ENCODE data around the gene ARL6IP4.
"Not testable (repeated sequence)": the region's sequence is repeated elsewhere in the genome, so short reads cannot be mapped to it uniquely, and the experiment has no call there.

ARL6IP4 gene

GRCh38 chr12:123013185-123014095 is 33.0 kb downstream of the ARL6IP4 start:
- DNase-seq = no peak

- not testable (repeated sequence) for DNase-seq
Measured at GRCh38 chr12:123014473-123014872, 34.0 kb downstream of the ARL6IP4 start.

- no peak for DNase-seq
Measured at GRCh38 chr12:123017753-123018152, 37.3 kb downstream of the ARL6IP4 start.

- no peak for DNase-seq
Measured at GRCh38 chr12:123019841-123020138, 39.3 kb downstream of the ARL6IP4 start.

GRCh38 chr12:123021688-123022604 is 41.5 kb downstream of the ARL6IP4 start:
- DNase-seq = no peak

GRCh38 chr12:123022846-123023245 is 42.4 kb downstream of the ARL6IP4 start:
- DNase-seq = no peak

- DNase-seq = no peak
Measured at GRCh38 chr12:123024819-123025391, 44.4 kb downstream of the ARL6IP4 start.

- no peak for DNase-seq
Measured at GRCh38 chr12:123026094-123026853, 45.8 kb downstream of the ARL6IP4 start.

GRCh38 chr12:123027726-123028445 is 47.4 kb downstream of the ARL6IP4 start:
- no peak for DNase-seq

GRCh38 chr12:123028475-123028874 is 48.0 kb downstream of the ARL6IP4 start:
- no peak for DNase-seq

GRCh38 chr12:123029550-123029949 is 49.1 kb downstream of the ARL6IP4 start:
- no peak for DNase-seq

- DNase-seq = no peak
Measured at GRCh38 chr12:123030686-123031085, 50.2 kb downstream of the ARL6IP4 start.

GRCh38 chr12:123031171-123031845 is 50.8 kb downstream of the ARL6IP4 start:
- no peak for DNase-seq
